Right ventricle myocardium superior (tissue), 1 donor: ENCODE data around the gene NMUR1. TPM values are rescaled to one million over a fixed set of nuclear protein-coding genes. Genes with fewer than 3 reads are reported as not detected.
A peak's percentile ranks its signal among the peaks of the same experiment; 100 is the strongest.
"Not testable (repeated sequence)": the region's sequence is repeated elsewhere in the genome, so short reads cannot be mapped to it uniquely, and the experiment has no call there.

Experiments used
- ATAC-seq: fragments of 200-7000 bp; cut with Tn5 transposase; one replicate; pipeline ENCODE4 v1.9.1; 2020; ENCODE audit warnings: mild to moderate bottlenecking; ENCODE audit not compliant: poor library complexity
- DNase-seq: peaks from one replicate; pipeline ENCODE4 v3.0.0-alpha.2; 2020
- intact Hi-C: fragments of 100-400 bp; cut with DNase I; formaldehyde crosslinking; loops from one replicate; pipeline ENCODE4 v1.11.2; 2022
- total RNA-seq: library from RNA; stranded (reverse); fragmentation: NEBNext Ultra II Directional; extraction: Animal tissue kit (Norgen Biotek cat#: 25700); gene quantifications from one replicate; pipeline ENCODE4 v1.2.1, GENCODE V29; 2021
- donor health status: DM: no; HTN: yes; CAD: no; lungs with severe emphysema.

NMUR1 gene
- total RNA-seq, 1 donor from 2014 or later = 0.22 TPM

DNA sequence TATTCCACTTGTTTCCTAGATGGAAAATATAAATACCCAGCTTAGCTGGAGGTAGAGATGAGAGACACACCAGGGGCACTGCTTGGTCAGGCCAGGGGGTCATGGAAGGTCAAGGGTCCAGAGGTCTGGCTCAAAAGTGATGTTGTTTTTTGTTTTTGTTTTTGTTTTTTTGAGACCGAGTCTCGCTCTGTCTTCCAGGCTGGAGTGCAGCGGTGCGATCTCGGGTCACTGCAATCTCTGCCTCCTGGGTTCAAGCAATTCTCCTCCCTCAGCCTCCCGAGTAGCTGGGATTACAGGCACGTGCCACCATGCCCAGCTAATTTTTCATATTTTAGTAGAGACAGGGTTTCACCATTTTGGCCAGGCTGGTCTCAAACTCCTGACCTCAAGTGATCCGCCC lies 26.3 kb upstream of the NMUR1 start:
- ATAC-seq, DNase-seq: not testable (repeated sequence)
- intact Hi-C loops = loop anchor here (5.0 kb wide), 2 partner anchors 34 to 74 kb away; no protein-coding TSS in a partner anchor

- intact Hi-C loops = loop anchor here (5.0 kb wide), 2 partner anchors 33 to 73 kb away; no protein-coding TSS in a partner anchor
- ATAC-seq = peak; percentile 82
These were observed 24.7 kb upstream of the NMUR1 start for GRCh38 chr2:231554748-231555545.

GRCh38 chr2:231554327-231554726 lies 24.1 kb upstream of the NMUR1 start:
- intact Hi-C loops = no loop called here
- ATAC-seq = no peak
- DNase-seq = no peak

More at GRCh38 chr2:231554748-231555545, 24.7 kb upstream of the NMUR1 start:
- DNase-seq = peak; percentile 86

GRCh38 chr2:231552752-231553151 lies 22.5 kb upstream of the NMUR1 start:
- no peak for ATAC-seq
- intact Hi-C loops = no loop called here
- DNase-seq = no peak

DNA sequence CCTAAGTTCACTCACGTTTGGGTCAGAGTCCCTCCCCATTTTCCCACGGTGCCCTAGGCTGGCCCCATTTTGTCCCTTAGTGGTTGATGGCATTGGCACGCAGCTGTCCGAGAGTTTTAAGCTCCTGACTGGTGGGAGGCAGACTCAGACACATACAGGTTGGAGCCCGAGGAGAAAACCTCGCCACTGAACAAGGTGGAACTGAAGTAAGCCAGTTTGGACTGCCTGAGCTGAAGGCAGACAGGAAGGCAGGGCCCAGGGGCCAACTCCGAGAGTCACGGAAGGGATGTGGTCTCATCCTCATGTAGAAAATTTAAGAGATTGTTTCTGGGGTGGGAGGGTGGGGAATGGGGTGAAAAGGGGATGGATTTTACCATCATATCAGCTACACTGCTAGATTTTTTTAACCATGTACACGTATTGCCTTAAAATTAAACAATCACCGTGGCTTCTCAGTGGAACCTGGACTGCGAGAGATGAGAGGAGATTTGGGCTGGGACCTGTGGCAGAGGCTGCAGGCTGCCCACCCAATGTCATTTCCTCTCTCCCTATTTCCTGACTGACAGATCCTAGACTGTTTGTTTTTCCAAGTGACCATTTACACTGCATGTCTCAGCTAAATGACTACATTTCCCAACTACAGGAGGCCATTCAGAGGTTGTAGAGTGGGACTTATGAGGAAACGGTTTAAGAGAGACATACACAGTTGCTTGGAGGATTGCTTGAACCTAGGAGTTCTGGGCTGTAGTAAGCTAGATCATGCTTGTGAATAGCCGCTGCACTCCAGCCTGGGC lies 19.4 kb upstream of the NMUR1 start:
- intact Hi-C loops = no loop called here

GRCh38 chr2:231548752-231549151 lies 18.5 kb upstream of the NMUR1 start:
- intact Hi-C loops = no loop called here
- DNase-seq (no peak), ATAC-seq (no peak)

More for the DNA sequence above, 19.4 kb upstream of the NMUR1 start:
- DNase-seq (no peak), ATAC-seq (no peak)

DNA sequence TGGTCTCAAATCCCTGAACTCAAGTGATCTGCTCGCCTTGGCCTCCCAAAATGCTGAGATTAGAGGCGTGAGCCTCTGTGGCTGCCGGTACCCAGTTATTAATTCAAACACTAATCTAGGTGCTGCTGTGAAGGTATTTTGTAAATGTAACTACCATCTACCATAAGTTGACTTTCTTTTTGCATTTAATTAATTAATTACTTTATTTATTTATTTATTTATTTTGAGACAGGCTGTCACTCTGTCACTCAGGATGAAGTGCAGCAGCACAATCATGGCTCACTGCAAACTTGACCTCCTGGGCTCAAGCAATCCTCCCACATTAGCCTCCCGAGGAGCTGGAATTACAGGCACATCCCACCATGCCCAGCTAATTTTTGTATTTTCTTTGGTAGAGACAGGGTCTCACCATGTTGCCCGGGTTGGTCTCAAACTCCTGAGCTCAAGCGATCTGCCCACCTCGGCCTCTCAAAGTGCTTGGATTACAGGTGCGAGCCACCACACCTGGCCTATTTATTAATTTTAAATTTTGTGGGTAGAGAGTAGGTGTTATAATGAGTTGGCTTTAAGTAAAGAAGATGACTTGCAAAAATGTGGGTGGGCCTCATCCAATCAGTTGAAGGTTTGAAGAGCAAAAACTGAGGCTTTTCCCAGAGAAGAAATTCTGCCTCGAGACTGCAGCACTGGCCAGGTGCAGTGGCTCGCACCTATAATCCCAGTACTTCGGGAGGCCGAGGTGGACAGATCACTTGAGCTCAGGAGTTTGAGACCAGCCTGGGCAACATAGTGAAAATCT lies 17.3 kb upstream of the NMUR1 start:
- ATAC-seq = no peak
- intact Hi-C loops = no loop called here
- no peak for DNase-seq

- no peak for DNase-seq
- intact Hi-C loops = no loop called here
These were observed 15.9 kb upstream of the NMUR1 start for GRCh38 chr2:231546014-231546715.

DNA sequence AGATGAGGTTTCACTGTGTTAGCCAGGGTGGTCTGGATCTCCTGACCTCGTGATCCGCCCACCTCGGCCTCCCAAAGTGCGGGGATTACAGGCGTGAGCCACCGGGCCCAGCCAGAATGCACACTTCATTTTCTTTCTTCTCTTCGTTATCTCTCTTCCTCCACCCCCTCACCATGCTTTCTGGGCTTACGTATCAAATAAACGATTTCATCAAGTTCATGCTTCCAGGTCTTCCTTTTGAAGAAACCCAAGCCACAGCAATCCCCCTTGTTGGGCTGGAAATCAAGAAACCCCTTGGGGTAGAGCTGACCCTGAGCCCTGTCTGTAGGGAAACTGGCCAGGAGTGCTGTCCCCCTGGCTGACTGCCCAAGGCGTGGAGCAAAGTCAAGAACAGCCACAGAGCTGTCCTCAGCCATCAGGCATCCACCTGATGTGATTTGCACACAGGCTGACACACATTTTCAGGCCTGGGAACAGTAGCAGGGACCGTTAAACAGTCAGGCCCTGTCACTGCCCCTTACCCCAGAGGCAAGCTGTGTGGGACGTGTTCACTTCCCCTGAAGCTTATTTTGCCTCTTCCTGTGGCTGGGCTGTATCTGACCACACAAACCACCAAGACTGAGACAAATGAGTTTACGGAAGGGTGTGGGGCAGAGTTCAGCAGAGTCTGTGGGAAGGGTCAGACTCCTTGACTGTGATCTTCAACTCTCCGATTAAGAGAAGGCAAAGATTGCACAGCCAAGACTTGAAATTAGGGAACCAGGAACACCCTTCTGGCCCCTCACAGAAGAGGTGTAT lies 15.1 kb upstream of the NMUR1 start:
- ATAC-seq (peak; percentile 68), DNase-seq (peak; percentile 68)
- intact Hi-C loops = no loop called here

More at GRCh38 chr2:231546014-231546715, 15.9 kb upstream of the NMUR1 start:
- no peak for ATAC-seq

GRCh38 chr2:231542136-231542535 lies 11.9 kb upstream of the NMUR1 start:
- ATAC-seq (peak; percentile 77), DNase-seq (no peak)
- intact Hi-C loops = no loop called here

- DNase-seq = no peak
- intact Hi-C loops = no loop called here
- peak; percentile 32 for ATAC-seq
These were observed 11.4 kb upstream of the NMUR1 start for GRCh38 chr2:231541645-231542044.

DNA sequence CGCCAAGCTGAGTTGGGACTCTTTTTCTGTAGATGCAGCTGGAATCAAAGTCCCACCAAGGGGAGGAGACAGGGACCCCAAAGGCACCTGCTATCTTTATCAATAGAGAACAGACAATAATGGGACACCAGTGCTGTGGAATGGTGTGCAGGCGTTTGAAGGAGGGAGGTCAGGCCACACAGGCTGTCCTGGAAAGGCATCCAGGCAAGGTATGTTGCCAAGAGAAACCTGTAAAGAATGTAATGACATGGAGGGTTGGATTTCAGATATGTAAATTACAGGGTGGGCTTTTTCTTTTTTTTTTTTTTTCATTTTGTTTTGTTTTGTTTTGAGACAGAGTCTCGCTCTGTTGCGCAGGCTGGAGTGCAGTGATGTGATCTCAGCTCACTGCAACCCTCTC lies 9.7 kb upstream of the NMUR1 start:
- intact Hi-C loops = no loop called here
- no peak for DNase-seq
- no peak for ATAC-seq

DNA sequence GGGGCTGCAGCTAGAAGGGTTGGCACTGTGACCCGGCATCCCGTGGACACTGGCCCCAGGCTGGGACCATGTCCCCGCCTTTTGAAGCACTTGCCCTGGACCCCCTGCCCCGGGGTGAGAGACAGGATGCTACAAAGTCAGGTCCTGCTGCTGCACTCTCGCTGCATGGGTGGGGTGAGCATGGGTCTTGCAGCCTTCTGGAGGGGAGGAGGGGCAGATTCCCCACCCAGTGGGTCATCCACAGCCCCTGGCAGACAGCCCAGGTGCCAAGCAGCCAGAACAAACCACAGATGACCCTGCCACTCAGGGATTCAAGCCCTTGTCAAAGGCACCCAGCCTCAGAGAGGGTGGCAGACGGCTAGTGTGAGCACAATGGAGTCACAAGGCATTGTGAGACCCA lies 5.7 kb upstream of the NMUR1 start:
- peak; percentile 50 for ATAC-seq
- DNase-seq = peak; percentile 57
- intact Hi-C loops = no loop called here

DNA sequence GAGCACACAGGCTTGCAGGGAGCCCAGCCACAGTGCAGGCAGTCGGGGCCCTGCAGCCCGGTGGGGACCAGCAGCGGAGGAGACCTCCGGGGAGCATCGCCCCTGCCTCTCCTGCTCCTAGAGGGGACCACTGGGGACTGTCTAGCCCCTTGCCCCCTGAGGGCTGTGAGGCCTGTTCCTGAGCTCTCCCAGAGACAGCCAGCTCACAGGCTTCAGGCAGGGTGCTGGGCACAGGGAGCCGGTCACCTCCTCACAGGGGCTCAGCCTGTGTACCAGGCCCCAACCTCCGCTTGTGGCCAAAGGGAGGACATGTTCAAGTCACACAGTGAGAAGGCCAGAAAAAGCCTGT lies 3.5 kb upstream of the NMUR1 start:
- intact Hi-C loops = no loop called here
- no peak for DNase-seq
- ATAC-seq = no peak

DNA sequence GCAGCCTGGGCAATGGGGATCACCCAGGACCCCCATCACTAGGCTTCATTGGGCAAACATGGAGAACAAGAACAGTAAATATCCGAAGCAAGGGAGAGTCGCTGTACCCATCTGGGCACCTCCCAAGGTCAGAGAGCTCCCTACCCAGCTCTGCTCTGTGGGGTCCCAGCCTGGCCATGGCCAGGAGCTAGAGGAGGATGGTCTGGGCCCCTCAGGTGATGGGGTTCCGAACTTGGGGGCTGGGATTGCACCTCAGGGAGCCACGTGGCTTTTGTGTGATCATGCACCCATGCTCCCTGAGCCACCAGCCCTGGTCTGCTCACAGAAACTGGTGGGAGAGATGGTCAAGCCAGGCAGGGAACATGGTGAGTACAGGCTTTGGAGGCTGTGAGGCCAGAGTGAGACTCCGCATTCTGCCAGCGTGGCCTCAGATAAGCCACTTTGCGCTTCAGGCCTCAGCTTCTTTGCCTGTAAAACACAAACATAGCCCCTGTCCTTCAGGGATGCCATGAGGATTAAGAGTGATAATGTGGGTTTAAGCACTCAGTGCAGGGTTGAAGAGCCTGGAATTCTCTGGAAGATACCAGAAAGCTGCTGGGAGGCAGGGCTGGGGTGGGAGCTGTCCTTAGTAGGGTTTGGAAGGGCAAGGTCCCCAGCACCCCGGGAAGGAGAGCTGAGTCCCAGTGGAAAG lies 3.0 kb upstream of the NMUR1 start:
- intact Hi-C loops = no loop called here
- DNase-seq (no peak), ATAC-seq (no peak)

- ATAC-seq (no peak), DNase-seq (no peak)
- intact Hi-C loops = no loop called here
These were observed 2.5 kb upstream of the NMUR1 start for GRCh38 chr2:231532756-231533035.
